Ecto neural progenitor cell (in vitro differentiated cells): ENCODE measurements around the gene HYAL1.
"Not testable (repeated sequence)": the region's sequence is repeated elsewhere in the genome, so short reads cannot be mapped to it uniquely, and the experiment has no call there.

Experiments
- DNase-seq: peaks from one replicate; pipeline ENCODE4 v3.0.0-alpha.2; 2018; ENCODE audit warnings: low spot score

The HYAL1 gene

GRCh38 chr3:50294089-50294488 is 9.3 kb downstream of the HYAL1 start:
- DNase-seq = no peak

GRCh38 chr3:50293079-50293801 is 10.1 kb downstream of the HYAL1 start:
- DNase-seq = peak; percentile 50

DNA sequence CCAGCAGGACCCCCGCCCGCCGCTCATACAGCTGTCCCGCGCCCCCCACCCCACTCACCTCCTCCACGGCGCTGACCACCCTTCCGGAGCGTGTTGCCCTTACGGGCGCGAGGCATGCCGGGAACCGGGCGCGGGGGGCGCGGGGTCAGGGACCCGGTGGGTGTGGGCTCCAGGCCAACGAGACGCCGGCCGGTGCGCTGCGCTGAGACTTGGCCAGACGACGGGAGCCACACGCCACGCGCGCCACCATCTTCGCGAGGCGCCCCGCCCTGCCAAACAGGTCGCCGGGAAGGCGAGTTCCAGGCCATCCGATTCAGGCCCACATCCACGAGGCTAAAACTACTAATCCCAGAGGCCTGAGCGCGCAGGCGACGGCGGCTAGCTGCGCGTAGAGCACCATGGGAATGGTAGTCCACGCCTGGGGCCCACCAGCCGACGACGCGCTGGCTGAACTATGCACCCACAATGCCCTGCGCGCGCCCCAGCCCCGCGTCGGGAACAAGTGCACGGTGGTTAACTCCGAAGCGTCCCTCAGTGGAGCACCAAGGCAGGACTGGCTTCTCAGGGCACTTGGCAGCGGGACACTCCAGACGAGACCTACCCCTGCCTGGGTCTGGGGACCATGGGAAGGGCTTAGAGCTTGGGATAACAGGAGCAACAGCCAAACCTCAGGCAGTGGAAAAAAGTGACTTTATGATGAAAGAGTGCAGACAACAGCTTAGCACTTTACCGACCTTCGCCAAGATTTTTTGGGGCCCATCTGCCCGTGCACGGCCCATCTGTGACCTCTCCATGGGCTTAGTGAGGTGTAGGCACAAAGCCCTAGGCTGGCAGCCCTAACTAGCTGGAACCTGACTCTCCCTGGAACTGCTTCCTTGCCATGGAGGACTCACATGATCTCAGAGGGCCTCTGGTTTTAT is 11.0 kb downstream of the HYAL1 start, which contains the start of gene IFRD2:
Gene IFRD2, minus strand, starts transcription at position 271 of the 920 bp plus-strand sequence. Its CDS starts 155 bp downstream, at position 116.
- peak; percentile 97 for DNase-seq

DNA sequence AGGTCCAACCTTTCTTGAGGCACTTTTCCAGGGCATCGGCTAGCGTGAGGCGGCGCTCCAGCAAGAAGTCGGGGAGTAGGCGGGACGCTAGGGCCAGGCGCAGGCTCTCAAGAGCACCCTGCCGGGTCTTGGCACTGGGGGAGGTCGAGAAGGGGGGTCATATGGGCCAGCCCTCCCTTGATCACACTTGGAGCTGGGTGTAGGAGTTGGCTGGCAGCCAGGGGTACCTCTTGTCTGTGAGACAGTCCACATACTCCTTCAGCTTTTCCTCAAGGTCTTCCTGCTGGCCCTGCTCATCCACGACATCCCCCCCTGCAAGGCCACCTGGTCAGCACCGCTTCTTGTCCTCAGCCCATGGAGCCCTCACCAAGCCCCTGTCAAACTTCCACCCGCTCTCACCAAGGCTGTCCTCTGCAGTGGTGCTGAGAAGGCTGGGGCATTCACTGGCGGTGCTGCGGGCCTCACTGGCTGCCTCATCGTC is 13.2 kb downstream of the HYAL1 start:
- peak; percentile 44 for DNase-seq

DNA sequence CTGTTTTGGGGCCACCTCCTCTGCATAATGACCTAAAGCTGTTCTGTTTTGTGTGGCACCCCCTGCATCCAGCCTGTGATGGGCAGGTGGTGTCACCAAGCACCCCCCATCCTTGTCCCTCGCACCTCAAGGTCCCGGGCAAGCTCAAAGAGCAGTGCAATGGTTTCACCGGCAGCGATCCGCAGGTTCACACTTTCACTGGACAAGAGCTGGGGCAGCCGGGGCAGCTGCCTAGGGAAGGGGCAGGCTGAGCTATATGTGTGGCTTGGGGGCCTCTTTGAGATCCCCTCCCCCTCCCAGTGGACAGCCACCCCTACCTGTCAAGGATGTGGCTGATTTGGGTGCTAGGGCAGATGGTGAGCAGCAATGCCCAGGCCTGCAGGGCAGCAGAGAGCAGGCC is 14.2 kb downstream of the HYAL1 start:
- no peak for DNase-seq

DNA sequence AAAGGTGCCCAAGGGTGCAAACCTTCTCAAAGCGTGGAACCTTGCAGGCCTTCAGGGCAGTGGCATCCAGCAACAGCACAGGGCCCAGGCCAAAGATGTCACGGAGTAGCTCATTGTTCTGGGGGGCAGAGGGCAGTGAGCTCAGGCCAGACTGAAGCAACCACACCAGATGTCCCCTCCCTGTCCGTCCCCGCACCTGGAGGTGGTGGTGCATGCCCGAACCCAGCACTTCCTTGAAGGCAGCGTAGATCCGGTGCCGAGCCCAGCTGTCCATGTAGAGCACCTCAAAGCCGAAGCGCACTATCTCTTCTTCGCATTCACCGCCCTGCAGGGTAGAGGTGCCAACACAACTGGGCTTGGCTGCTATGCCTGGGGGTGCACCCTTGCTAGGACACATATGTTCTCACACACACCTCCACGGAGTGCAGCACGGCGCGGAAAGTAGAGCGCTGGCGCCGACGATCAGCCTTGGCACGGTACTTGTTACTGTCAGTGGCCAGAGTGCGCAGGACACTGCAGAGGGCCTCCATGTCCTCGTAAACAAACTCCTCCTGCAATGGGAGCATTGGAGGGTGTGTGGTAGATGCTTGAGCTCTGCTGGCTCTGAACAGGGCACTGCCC is 14.9 kb downstream of the HYAL1 start:
- DNase-seq = peak; percentile 18

- DNase-seq = peak; percentile 23
Observed at GRCh38 chr3:50287262-50287661, 16.1 kb downstream of the HYAL1 start.

GRCh38 chr3:50286322-50287227 is 16.8 kb downstream of the HYAL1 start:
- DNase-seq = peak; percentile 29

- not testable (repeated sequence) for DNase-seq
Observed at GRCh38 chr3:50284121-50284520, 19.3 kb downstream of the HYAL1 start.

- DNase-seq = no peak
Observed at GRCh38 chr3:50279255-50280016, 23.9 kb downstream of the HYAL1 start.

DNA sequence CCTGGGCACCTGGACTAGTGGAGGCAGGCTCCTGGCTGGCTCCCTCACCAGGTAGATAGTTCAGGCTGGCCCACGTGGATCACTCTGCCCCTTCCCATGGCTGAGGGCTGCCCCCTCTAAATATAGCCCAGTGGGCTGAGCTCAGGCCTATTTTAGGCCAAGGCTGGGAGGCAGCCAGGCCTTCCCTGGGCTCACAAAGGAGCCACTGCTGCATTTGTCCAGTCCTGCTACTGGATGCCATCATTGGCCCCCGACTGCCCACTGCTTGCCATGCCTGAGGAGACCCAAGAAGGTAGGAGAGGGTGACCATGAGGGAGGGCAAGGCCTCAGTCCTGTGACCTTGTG is 24.5 kb downstream of the HYAL1 start, which contains the start of gene LSMEM2:
Gene LSMEM2, plus strand, starts transcription at position 208 of the 345 bp plus-strand sequence. Its CDS starts 27 bp downstream, at position 235.
- DNase-seq = no peak

GRCh38 chr3:50278123-50278879 is 25.1 kb downstream of the HYAL1 start:
- no peak for DNase-seq

DNA sequence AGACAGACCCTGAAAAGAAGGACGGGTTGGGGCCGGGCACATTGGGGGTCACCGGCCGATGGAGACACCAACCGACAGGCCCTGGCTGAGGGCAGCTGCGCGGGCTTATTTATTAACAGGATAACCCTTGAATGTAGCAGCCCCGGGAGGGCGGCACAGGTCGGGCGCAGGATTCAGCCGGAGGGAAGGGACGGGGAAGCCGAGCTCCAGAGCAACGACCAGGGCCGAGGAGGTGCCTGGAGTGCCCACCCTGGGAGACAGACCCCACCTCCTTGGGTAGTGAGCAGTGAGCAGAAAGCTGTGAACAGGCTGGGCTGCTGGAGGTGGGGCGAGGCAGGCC is 26.6 kb downstream of the HYAL1 start:
- no peak for DNase-seq

GRCh38 chr3:50275996-50276761 is 27.2 kb downstream of the HYAL1 start:
- no peak for DNase-seq

DNA sequence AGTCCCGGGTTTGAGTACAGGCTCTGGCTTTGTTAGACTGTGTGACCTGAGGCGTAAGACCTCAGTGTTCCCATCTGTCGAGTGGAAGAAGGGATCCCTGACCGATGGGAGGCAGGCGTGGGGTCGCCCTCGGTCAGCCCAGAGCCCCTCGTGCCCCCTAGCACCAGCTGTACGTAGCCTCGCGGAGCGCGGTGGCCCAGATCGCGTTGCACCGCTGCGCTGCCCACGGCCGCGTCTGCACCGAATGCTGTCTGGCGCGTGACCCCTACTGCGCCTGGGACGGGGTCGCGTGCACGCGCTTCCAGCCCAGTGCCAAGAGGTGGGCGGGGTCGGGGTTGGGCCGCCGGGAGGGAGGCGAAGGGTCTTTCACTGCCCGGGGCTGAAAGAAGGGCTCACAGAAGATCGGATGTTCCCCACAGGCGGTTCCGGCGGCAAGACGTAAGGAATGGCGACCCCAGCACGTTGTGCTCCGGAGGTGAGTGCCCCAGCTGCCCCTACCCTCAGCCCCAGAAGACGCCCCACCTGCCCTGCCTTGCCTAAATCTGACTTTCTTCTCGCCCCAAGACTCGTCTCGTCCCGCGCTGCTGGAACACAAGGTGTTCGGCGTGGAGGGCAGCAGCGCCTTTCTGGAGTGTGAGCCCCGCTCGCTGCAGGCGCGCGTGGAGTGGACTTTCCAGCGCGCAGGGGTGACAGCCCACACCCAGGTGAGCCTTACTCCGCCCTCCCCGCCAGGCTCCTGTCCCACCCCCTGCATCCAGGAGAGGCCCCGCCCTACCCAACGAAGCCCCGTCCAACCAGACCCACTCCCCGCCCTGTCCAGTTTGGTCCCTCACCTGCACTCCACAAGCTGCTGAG is 28.0 kb downstream of the HYAL1 start:
- no peak for DNase-seq

DNA sequence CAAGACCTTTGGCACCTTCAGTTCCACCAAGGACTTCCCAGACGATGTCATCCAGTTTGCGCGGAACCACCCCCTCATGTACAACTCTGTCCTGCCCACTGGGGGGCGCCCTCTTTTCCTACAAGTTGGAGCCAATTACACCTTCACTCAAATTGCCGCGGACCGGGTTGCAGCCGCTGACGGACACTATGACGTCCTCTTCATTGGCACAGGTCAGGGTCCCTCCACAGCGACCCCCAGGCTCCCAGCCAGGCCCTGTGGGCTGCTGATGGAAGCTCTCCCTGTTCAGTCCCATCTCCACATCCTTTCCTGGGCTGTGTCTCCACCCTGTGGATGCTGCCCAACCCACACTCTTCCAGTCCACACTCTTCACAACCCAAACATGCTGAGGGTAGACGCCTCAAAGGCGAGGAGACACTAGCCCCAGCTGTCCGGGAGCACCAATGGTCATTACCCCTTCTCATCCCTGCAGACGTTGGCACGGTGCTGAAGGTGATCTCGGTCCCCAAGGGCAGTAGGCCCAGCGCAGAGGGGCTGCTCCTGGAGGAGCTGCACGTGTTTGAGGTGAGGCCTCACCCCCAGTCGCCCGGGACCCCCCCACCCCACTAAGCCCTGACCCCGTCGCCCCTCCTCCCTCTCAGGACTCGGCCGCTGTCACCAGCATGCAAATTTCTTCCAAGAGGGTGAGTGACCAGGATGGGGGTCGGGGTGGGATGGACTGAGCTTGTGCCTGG is 28.8 kb downstream of the HYAL1 start:
- DNase-seq = peak; percentile 84

DNA sequence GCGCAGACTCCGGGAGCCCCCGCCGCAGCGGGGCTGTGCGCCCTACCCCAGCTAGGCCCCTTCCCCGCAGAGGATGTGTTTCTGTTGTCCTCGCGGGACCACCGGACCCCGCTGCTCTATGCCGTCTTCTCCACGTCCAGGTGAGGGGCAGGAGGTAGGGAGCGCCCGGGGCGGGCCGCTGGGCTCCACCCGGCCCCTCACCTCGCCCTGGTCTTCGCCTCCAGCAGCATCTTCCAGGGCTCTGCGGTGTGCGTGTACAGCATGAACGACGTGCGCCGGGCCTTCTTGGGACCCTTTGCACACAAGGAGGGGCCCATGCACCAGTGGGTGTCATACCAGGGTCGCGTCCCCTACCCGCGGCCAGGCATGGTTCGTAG is 29.7 kb downstream of the HYAL1 start:
- DNase-seq = no peak
